GM12875 (cell line): ENCODE data around the gene AQP2.

Experiments used
- H3K4me3 ChIP-seq: one replicate; pipeline ENCODE4 v1.5.1; 2011; ENCODE audit warnings: low read depth, low read length, control low read depth
- CTCF ChIP-seq: IDR thresholded peaks from 2 replicates; pipeline ENCODE4 v1.5.1; 2011; ENCODE audit warnings: low read depth, mild to moderate bottlenecking, control low read depth, inconsistent platforms, low read length, moderate library complexity, borderline replicate concordance; ENCODE audit not compliant: insufficient read depth

Gene AQP2

DNA sequence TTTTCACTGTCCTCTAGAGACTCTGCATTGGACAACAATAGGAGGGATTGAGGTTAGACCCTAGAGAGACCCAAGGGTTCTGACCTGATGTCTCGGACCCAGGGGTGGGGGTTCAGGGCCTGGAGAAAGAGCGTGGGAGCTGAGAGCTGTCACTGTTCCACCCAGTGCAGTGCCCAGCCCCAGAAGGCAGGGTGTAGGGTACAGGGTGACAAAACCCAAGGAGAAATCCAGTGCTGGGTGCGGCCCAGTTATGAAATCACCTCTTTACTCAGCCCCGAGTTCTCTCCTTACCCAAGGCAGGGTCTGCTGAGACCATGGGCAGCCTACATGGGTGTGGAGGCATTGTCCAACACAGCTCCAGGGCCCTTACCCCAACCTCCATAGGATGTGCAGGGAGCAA lies 2.6 kb downstream of the AQP2 start:
- no peak for TF ChIP-seq CTCF
- no peak overlapping the region for H3K4me3 ChIP-seq

DNA sequence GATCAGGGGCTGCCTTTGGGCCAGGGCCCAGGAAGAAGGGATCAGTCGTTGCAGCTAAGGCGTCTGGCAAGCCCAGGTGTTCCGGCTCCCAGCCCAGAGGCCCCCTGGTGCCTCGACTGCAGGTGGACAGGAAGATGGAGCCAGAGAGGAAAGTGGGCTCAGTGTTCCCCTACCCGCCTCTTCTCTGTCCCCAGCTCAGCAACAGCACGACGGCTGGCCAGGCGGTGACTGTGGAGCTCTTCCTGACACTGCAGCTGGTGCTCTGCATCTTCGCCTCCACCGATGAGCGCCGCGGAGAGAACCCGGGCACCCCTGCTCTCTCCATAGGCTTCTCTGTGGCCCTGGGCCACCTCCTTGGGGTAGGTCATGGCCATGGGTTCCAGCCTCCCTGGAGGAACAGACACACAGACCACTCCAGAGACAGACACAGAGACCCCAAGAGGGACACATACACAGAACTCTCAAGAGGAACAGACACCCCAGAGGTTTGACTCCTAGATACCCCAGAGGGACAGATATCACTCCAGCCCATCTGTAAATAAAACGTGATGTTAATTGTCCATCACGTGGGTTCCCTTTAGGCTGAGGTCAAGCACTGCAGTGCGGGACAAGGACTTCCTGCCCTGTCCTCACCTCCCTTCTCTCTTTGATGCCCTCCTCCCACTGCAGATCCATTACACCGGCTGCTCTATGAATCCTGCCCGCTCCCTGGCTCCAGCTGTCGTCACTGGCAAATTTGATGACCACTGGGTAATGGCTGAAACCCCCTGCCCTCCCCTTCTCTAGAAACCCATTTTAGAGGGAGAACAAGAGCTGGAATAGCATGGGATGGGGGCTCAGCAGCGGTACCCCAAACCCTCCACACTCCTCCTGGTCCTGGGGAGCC lies 3.7 kb downstream of the AQP2 start:
- H3K4me3 ChIP-seq, result no peak overlapping the region
- TF ChIP-seq CTCF, result no peak

- TF ChIP-seq CTCF, result no peak
- H3K4me3 ChIP-seq, result no peak overlapping the region
These were observed 4.6 kb downstream of the AQP2 start for GRCh38 chr12:49954863-49955830.

DNA sequence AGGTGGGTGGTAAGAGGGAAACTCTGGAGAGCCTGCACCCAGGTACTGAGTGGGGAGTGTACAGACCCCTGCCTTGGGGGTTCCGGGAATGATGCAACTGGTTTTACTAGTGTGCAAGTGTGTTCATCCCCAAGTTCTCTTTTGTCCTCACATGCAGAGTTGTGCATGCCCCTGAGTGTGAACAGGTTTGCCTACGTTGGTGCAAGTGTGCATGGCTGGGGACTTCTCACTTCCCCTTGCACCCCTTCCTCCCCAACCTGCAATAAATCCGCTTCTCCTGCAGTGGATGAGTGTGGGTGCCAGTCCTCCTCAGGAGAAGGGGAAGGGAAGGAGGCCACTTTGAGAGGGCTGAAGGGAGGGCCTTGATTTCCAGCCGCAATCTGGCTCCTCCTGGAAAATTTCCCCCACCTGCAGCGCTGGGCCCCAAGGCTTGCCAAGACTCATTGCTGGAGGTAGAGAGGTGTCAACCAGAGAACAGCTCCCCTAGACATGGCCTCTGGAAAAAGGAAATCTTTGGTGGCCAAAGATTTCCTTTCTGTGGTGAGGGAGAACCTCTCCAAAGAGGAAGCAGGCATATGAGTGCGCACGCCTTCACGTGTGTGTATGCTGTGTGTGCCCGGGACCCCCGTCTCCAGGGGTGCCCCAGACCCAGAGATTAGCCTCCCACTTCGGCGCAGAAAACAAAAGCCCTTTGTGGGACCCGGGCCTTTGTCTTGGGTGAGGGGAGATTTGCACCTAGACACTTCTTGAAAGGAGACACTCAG lies 5.5 kb downstream of the AQP2 start:
- no peak overlapping the region for H3K4me3 ChIP-seq
- TF ChIP-seq CTCF, result no peak

- no peak overlapping the region for H3K4me3 ChIP-seq
- no peak for TF ChIP-seq CTCF
These were observed 6.4 kb downstream of the AQP2 start for GRCh38 chr12:49956663-49957569.

DNA sequence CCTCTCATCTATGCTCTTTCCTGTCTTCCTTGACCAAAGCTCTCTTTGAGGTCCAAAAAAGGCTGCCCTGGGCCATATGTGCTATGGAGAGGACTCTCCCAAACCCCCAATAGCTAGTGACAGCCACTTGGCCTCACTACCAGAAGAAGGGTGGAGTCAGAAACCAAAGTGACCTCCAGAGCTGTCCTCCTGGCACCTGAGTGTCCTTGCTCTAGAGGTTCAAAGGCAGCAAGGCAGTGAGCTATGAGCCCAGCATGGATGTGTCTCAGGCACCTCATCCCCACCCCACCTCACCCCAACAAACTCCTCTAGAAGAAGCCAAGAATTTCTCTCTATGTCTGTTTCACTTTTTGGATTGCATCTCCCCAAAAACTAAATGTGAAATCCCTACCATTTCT lies 7.0 kb downstream of the AQP2 start:
- no peak overlapping the region for H3K4me3 ChIP-seq
- TF ChIP-seq CTCF, result no peak
